ENCODE measurements around the gene KDM7A.

Gene KDM7A

DNA sequence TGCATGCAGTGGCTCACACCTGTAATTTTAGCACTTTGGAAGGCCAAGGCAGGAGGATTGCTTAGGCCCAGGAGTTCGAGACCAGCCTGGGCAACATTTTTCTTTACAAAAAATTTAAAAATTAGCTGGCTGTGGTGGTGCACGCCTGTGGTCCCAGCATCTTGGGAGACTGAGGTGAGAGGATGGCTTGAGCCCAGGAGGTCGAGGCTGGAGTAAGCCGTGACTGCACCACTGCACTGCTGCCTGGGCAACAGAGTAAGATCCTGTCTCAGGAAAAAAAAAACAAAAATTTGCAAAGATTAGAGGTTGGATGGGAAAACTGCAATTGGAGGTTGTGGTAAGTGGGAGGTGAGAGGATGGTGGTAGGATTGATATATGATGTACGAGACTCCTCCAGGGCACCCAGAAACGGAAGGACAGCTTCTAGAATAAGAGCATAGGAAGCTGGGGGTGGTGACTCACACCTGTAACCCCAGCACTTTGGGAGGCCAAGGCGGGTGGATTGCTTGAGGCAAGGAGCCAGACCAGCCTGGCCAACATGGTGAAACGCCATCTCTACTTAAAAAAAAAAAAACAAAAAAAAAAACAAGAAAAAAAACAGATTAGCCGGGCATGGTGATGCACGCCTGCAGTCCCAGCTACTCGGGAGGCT lies 94.9 kb downstream of the KDM7A start:
- no peak for DNase-seq

DNA sequence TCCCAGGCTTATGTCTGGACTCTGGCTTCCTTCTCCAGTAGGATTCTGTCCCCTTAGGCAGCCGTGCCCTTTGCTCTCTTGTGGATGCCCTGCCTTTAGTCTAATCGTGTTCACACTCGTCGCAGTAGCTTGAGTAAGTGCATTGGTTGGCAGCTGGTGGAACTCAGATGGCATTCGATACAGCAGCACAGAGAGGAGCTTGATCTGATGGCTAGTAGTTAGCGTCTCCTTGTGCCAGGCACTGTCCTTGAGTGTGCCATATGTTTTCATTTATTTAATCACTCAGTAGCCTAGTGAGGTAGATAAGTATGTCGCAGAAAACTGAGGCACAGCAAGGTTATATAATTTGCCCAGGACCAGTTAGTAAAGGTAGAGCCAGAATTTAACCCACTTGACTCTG lies 95.9 kb downstream of the KDM7A start:
- no peak for DNase-seq

DNA sequence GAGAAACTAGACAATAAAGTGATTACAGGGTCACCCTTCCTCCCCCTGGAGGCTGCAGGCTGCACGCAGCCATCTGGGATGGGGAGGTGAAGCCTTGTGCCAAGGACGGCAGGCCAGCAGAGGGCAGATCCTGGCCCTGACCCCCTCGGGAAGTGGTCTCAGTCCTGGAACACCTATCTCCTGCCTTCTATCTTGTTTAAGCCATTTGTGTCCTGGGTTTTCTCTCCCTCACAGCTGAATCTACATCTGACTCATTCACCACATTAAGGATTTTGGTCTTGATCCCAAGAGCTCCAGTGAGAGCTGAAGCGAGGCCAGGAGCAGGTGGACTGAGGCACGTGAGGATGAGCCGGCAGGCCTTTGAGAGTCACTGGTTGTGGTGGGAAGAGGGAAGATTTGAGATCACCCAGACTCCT lies 97.7 kb downstream of the KDM7A start:
- DNase-seq: peak; percentile 32

DNA sequence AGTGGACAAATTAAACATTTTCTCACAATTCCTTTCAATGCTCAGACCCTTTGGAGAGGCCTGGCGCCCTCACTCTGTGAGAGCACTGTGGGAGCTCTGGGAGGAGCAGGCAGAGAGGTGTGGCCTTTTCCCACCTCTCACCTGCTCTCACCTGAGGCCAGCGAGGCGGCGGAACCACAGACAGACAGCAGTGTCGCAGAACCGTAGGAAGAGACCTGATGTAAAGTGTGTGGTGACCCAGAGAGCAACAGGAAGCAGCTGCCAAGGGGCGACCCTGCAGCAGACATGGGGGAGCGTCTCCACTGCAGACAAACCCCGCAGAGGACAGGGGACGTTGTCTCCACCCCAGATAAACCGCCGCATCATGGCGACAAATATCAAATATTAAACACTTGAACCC lies 98.4 kb downstream of the KDM7A start:
- DNase-seq: no peak

DNA sequence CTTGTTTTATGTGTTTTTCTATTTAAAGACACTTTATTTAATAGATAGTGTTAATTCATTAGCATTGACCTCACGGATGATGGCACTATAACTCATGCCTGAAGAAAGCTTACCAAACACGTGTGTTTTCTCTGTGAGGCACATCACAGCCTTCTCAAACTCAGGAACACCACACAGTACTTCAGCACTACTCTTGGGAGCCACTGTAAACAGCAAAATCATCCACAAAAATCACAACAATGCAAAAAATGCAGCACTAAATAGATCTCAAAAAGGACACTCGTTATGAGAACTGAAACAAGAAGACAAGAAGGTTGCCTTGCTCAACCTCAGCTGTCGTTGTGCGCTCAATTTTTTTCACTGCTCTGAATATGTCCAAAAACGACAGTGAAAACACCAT lies 102.0 kb downstream of the KDM7A start:
- no peak for DNase-seq

DNA sequence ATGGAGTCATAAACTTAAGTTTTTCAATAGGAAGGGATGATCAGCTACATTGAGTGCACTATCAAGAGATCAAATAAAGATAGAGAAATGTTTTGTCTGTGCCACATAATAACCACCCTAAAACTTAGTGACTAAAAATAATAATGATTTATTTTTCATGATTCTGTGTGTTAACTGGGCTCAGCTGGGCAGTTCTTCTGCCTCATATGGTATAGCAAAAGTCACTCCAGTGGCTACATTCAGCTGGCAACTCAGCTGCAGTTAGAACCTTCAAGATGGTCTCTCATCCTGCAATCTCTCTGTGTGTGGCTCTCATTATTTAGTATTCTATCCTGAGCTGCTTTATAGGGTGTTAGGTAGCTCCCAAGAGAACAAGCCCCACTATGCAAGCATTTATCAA lies 106.2 kb downstream of the KDM7A start:
- no peak for DNase-seq

DNA sequence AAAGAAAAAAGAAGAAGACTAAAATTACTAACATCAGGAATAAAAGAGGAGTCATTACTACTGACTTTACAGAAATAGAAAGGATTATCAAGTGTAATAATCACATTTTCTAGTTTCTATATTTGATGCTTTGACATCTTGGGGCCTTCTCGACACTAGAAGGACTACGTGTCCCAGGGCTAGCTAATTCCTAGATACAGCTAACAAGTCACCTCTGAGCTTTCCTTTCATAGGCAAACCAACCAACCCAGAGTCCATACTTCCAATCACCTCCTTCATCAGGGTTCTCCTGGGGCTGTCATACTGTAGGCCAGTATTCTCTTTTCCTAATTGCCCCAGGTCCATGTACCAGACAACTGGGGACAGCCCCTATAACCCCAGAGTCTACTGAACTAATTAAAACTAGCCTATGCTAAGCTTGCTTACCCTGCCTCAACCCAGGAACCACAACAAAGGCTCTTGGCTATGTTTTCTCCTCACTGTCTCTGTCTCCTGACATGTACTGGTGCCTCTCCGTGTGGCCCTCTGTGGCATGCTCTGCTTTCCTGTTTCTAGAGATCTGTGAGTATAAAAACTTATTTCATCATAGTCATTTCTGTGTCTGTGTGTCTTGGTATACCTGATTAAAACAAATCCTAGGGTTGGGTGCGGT lies 107.4 kb downstream of the KDM7A start:
- no peak for DNase-seq

DNA sequence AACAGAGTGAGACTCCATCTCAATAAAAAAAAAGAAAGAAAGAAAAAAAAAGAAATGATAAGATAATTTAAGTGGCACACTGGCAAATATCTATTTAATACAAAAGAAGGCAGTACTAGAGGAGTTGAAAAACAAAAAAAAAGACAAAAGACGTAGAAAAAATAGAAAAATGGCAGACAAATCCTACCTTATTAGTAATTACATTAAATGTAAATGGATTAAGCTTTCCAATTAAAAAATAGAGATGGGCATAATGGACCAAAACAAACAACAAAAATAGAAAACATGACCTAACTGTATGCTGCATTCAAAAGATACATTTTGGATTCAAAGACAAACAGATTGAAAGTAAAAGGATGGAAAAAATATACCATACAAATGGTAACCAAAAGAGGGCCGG lies 108.8 kb downstream of the KDM7A start:
- DNase-seq: no peak

DNA sequence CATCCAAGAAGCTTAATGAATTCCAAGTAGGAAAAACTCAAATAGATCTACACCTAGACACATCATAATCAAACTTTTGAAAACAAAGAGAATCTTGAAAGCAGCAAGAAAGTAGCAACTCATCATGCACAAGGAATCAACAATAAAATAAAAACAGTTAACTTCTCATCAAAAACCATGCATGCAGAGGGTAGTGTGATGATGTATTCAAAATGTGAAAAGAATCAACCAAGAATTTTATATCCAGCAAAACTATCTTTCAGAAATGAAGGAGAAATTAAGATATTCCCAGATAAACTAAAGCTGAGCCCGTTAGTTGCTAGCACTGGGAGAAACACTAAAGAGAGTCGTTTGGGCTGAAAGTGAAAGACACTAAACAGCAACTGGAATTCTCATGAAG lies 109.7 kb downstream of the KDM7A start:
- DNase-seq: no peak

DNA sequence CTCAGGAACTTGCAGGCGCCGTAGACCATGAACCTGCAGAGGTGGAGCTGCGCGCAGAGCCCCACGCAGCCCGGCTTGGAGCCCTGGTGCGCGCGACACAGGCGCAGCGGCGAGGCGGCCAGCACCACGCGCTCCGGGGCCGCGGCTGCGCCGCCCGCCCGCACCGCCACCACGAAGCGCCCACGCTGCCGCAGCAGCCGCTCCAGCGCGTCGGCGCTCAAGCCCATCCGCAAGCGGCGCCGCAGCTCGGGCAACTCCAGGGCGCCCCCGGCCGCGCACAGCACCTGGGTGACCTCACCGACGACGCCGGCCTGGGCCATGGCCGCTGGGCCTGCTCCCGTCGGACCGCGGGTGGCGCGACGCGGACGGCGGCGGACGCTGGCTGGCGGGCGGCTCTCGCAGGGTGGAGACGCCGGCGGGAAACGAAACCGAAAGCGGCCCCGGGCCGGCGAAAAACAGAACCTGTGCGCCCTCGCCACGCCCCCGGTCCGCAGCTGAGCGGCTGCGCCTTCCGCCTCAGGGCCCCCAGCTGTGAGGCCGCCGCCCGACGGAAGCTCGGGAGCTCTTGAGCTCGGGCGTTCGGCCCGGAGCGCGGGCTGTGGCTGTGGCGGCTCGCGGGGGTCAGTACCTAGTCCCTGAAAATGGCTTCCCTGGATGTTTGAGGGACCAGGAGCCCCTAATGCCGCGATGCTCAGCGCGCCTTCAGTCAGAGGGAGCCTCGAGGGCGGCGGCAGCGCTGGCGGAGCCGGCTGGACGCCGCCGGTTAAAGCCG lies 114.1 kb downstream of the KDM7A start, which contains the start of gene PARP12:
PARP12 (minus strand) TSS at position 424 of the 772 bp plus-strand sequence; CDS start at position 320, 104 bp downstream.
- peak; percentile 87 for DNase-seq

DNA sequence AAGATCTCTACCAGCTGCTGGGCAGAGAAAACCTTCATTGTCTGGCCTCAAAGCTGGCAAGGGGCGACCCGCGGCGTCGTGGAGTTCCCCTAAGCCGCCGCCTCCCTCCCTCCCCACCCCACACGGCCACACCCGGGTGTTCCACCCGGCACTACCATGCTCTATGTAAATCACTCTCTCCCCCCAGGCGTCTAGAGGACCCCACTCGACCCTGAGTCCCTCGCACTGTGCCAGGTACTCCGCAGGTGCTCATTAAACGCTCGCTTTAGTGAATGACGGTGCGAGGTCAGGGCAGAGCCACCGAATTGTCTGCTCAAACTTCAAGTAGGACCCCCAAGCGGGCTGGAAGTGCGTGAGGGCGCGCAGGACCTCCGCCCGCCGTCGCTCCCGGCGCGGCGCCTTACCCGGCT lies 114.7 kb downstream of the KDM7A start:
- DNase-seq: peak; percentile 56

DNA sequence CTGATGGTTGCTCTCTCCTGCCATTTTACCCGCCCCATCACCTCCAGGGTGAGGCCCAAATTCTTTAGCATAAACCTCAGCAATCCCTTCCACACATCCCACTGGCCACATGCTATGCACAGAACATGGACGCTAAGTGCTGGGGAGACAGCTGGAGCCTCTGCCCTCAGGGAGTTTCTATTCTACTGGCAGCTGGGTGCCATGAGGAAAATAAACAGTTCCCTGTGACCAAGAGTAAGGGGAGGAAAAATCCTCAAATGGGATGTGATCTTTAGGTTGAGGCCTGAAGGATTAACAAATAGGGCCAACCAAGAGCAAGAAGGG lies 115.2 kb downstream of the KDM7A start:
- no peak for DNase-seq

DNA sequence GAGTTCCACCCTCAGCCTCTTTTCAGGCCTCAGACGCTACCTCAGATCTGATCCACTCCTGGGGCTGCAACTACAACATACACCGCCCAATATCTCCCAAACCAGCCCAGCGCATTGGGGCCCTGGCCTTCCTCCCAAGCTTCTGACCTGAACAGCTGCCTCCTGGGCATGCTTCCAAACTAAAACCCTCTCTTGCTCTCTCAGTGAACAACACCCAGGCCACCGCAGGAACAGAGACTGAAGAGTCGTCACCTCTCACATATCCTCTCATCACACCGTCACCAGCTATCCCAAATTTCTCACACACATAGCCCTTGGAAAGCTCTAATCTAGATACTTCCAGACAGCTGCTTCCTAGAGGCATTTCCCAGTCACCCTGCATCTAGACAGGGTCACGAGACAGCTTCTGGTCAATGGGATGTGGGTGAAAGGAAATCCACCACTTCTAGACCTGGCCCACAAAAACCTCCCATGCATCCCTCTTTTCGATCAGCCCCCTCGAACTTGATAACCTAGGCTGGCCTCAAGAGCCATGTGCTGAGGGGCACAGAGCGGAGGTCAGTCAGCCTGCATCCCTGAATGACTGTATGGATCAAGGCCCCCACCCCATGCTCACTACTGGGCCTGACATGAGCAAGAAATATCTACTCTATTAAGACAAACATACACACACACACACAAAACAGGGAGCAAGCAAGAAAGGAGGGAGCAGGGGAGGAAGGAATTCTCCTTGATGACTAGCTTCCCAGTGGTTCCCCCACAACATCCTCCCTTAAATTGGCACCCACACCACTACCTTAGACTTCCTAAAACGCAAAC lies 115.8 kb downstream of the KDM7A start:
- peak; percentile 19 for DNase-seq

DNA sequence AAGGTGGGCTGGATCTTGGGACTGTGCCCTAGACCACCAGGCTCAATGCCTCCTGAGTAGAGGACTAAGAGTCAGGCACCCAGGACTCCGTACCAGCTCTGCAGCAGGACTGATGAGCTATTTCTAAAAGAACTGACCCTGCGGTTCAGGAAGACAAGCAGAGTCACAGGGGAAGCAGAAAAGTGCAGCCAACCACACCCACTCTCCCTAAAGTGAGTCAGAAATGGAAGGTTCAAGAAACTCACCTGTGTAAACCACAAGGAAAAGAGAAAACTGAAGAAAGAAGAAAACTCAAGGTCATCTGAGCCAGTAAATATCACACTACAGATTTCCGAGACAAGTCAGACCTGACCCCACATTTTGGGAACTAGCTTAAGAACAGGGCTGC lies 116.5 kb downstream of the KDM7A start:
- no peak for DNase-seq

DNA sequence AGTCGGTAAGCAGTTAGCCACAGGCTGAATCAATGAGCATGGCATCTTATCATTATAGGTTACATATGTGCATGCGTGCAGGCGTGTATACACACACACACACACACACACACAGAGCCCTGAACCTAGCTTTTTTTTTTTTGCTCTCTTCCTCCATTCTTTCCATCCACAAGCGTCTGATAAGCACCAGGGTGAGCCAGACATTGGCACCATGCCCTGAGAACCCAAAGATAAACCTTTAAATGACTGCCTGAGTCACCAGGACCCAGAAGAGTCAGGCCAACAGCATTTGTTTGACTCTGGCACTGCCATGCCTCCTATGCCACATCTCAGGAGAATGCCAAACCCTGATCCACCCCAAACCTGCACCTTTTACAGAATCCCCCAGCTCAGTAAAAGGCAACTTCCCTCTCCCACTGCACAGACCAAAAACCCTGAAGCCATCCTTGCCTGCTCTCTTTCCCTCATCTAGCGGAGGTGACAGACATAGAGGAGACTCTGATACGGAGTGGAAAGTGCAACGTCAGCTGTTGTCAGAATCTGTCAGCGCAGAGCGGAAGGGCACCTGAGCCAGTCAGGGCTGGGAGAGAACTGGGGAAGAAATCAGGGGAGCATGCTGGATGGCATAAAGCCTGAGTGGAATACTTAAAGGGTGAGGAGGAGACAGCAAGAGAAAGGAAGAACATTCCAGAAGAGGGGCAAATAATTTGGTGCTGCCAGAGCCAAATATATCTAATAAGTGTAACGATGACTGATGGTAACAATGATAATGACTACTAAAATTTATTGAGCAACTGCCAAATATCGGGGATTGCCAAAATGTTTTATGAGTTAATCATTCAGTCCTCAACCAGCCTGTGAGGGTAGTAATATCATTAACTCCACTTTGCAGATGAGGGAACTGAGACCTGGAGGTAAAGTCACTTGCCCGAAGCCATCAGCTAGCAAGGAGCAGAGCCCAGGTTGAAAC lies 117.2 kb downstream of the KDM7A start:
- DNase-seq: peak; percentile 3

DNA sequence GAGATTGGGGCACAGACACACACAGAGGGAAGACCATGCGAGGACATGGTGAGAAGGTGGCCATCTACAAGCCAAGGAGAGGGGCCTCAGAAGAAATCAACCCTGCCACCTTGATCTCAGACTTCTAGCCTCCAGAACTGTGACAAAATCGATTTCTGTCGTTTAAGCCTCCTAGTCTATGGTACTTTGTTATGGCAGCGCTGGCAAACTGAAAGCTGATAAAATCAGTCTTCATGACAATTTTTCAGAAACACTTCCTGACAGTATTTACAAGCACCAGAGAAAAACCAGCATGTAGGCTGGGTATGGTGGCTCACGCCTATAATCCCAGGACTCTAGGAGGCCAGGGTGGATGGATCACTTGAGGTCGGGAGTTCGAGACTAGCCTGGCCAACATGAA lies 118.3 kb downstream of the KDM7A start:
- no peak for DNase-seq

DNA sequence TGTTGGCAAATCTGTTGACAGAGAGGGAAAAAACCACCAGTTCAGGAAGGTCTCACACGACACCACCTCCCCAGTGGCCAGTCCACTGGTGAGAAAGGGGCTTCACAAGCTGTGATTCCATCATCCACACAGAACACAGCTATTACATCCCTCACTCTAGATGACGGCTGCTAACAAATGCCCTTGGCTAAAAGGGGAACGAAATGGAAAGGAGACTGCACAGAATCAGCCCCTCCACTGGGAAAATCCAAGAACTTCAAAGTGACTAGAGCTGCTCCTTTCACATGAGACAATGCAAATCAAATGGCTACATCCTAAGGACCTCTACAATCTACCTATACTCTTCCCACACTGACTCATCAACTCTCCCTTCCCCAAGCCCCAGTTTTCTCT lies 119.6 kb downstream of the KDM7A start:
- no peak for DNase-seq

DNA sequence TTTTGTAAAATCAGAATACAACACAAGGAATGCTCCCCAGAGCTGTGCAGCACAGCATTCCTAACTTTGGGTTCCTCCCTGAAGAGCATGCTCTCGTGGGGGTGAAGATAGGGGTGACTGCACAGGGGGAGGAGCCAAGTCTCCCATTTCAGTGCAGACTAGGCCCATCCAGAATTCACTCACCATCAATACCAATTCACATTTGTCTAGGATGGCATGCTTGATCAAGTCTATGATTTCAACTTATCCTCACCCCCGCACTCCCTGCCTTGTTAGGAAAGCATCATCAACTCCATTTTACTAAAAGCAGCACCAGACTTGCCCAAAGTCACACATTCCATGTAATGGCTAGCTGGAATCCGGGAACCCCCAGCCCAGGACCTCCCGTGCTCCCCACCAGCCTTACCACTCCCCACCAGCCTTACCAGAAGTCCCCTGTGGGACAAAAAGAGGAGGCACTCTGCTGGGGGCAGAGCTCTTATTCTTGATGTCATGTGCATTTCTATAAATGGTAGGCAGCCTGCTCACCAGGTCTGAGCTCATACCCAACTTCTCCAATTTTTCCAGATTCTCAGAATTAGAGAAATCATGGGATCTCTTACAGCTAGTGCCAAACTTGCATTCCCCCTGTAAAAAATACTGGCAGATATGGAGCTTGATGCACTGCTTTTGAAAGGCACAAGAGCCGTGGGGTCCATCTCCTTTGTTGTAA lies 120.2 kb downstream of the KDM7A start:
- no peak for DNase-seq

DNA sequence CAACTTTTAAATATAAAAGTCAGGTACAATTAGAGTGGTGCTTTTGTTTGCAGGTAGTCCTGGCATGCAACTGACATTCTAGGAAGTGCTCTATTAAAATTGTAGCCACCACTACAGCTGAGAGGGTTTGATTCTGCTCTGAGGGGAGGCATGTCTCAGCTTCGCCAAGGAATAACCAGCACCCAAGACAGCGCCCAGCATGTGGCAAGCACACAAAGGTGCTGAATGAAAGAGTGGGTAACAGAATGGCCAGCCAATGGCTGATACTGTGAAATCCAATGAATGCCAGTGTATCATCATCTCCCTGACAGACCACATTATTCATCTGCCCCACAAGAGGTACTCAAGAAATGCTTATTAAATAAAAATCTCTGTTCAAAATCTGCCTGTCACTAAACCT lies 121.0 kb downstream of the KDM7A start:
- DNase-seq: no peak

DNA sequence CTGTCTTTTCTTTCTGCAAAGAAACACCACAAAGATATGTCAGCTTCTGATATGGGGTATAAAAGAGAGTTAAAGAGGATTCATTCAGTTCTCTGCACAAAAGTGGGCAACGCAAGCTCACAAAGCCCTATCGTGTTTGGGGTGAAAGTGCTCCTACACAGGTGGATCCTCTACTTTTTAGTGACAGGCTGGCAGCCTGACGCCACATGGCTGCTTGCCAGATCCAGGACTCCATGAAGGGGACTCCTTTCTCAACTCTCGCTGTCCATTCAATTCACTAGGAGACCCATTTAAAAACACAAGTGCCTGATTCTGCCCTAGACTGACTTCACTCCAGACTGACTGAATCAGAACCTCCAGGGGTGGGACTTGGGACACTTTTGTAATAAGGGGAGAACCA lies 122.0 kb downstream of the KDM7A start:
- no peak for DNase-seq

DNA sequence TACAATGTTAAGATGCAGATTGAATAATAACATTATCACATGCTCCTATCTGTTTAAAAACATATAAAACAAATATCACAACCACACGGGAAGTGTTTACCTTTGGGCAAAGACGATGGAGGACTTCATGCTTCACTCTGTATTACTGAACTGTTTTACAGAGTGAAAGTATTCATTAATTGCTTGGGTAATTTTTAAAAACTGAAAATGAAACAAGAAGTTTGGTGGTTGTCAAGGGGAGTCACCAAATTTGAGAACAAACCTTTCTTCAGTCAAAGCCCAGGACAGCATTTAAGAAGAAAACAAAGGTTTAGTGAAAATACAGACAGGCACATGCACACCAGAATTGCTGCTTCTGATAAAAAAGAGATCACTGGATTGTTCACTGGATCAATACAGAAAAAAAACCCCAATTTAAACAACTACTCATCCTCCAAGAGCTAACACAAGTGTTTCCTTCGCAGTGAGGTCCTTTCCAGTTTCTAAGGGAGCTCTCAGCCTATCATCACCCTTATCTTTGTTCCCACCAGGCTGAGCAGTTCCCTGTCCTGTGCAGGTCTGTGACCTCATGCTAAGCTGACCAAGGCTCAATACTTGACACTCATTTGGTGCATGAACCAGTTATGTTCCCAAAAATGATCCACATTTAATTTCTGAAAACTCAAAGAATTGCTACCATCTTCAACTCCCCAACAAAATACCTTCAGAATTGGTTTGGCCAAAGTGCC lies 122.8 kb downstream of the KDM7A start:
- DNase-seq: no peak

All from retina (tissue), 1 donor.